Muscle layer of duodenum (tissue), 2 donors: Measurements from ENCODE around the gene SYNDIG1.

Experiments used
- H3K27ac ChIP-seq: one replicate; pipeline ENCODE4 v1.7.0; 2013; ENCODE audit warnings: mild to moderate bottlenecking, low read length
- H3K27me3 ChIP-seq: one replicate; pipeline ENCODE4 v1.7.0; 2013; ENCODE audit warnings: low read depth, mild to moderate bottlenecking, control low read depth, low read length
- H3K36me3 ChIP-seq, 2 donors: one replicate each; pipeline ENCODE4 v1.7.0; 2013; ENCODE audit warnings: low read length in 2 of 2, control low read depth in 1 of 2, mild to moderate bottlenecking in 1 of 2; ENCODE audit not compliant: insufficient read depth in 2 of 2, control insufficient read depth in 1 of 2
- H3K4me1 ChIP-seq, 2 donors: one replicate each; pipeline ENCODE4 v1.7.0; 2013; ENCODE audit warnings: low read length in 2 of 2, mild to moderate bottlenecking in 2 of 2, control low read depth in 1 of 2, moderate library complexity in 1 of 2; ENCODE audit not compliant: insufficient read depth in 2 of 2, control insufficient read depth in 1 of 2
- H3K4me3 ChIP-seq, 2 donors: one replicate each; pipeline ENCODE4 v1.7.0; 2013; ENCODE audit warnings: low read length in 2 of 2, low read depth in 1 of 2, mild to moderate bottlenecking in 1 of 2
- H3K9me3 ChIP-seq, 2 donors: one replicate each; pipeline ENCODE4 v1.7.0; 2013; ENCODE audit warnings: low read length in 2 of 2, control low read depth in 1 of 2, mild to moderate bottlenecking in 1 of 2; ENCODE audit not compliant: control insufficient read depth in 1 of 2
- donor health status: healthy.

SYNDIG1 gene

GRCh38 chr20:24495266-24495665 lies 25.8 kb downstream of the SYNDIG1 start:
- no peak overlapping the region for H3K27ac ChIP-seq
- H3K9me3 ChIP-seq: no peaks in the 10 kb centered on the region
- H3K36me3 ChIP-seq: no peaks in the 10 kb centered on the region
- H3K4me1 ChIP-seq: no peaks in the 10 kb centered on the region
- no peaks in the 10 kb centered on the region for H3K27me3 ChIP-seq
- no peak overlapping the region for H3K4me3 ChIP-seq

- Histone ChIP-seq H3K9me3 (no peaks in the 10 kb centered on the region), H3K4me1 (no peaks in the 10 kb centered on the region), H3K27ac (no peak overlapping the region), H3K36me3 (no peaks in the 10 kb centered on the region), H3K27me3 (no peaks in the 10 kb centered on the region), H3K4me3 (no peak overlapping the region)
Measured at GRCh38 chr20:24497851-24498250, 28.4 kb downstream of the SYNDIG1 start.

GRCh38 chr20:24498641-24499040 lies 29.2 kb downstream of the SYNDIG1 start:
- Histone ChIP-seq H3K36me3 (no peaks in the 10 kb centered on the region), H3K9me3 (no peaks in the 10 kb centered on the region), H3K27me3 (no peaks in the 10 kb centered on the region), H3K27ac (no peak overlapping the region), H3K4me1 (no peaks in the 10 kb centered on the region), H3K4me3 (no peak overlapping the region)

GRCh38 chr20:24499472-24499871 lies 30.0 kb downstream of the SYNDIG1 start:
- Histone ChIP-seq H3K27me3 (no peaks in the 10 kb centered on the region), H3K36me3 (no peaks in the 10 kb centered on the region), H3K4me3 (no peak overlapping the region), H3K27ac (no peak overlapping the region), H3K9me3 (no peaks in the 10 kb centered on the region), H3K4me1 (no peaks in the 10 kb centered on the region)

- H3K4me3 ChIP-seq: no peak overlapping the region
- H3K9me3 ChIP-seq: no peaks in the 10 kb centered on the region
- no peak overlapping the region for H3K27ac ChIP-seq
- no peaks in the 10 kb centered on the region for H3K27me3 ChIP-seq
- H3K4me1 ChIP-seq: no peaks in the 10 kb centered on the region
- H3K36me3 ChIP-seq: no peaks in the 10 kb centered on the region
Measured at GRCh38 chr20:24501764-24502556, 32.5 kb downstream of the SYNDIG1 start.

GRCh38 chr20:24502661-24503060 lies 33.2 kb downstream of the SYNDIG1 start:
- Histone ChIP-seq H3K27ac (no peak overlapping the region), H3K9me3 (no peaks in the 10 kb centered on the region), H3K4me3 (no peak overlapping the region), H3K36me3 (no peaks in the 10 kb centered on the region), H3K27me3 (no peaks in the 10 kb centered on the region), H3K4me1 (no peaks in the 10 kb centered on the region)

- H3K36me3 ChIP-seq: no peaks in the 10 kb centered on the region
- H3K27ac ChIP-seq: no peak overlapping the region
- H3K9me3 ChIP-seq: no peaks in the 10 kb centered on the region
- H3K27me3 ChIP-seq: no peaks in the 10 kb centered on the region
- H3K4me1 ChIP-seq: no peaks in the 10 kb centered on the region
- no peak overlapping the region for H3K4me3 ChIP-seq
Measured at GRCh38 chr20:24503352-24503931, 34.0 kb downstream of the SYNDIG1 start.

GRCh38 chr20:24504331-24505285 lies 35.2 kb downstream of the SYNDIG1 start:
- H3K27me3 ChIP-seq: no peaks in the 10 kb centered on the region
- no peaks in the 10 kb centered on the region for H3K9me3 ChIP-seq
- H3K36me3 ChIP-seq: no peaks in the 10 kb centered on the region
- no peaks in the 10 kb centered on the region for H3K4me1 ChIP-seq
- H3K27ac ChIP-seq: no peak overlapping the region
- H3K4me3 ChIP-seq: no peak overlapping the region

GRCh38 chr20:24506146-24506545 lies 36.7 kb downstream of the SYNDIG1 start:
- no peak overlapping the region for H3K4me3 ChIP-seq
- no peaks in the 10 kb centered on the region for H3K27me3 ChIP-seq
- no peaks in the 10 kb centered on the region for H3K4me1 ChIP-seq
- H3K27ac ChIP-seq: no peak overlapping the region
- H3K36me3 ChIP-seq: no peaks in the 10 kb centered on the region
- H3K9me3 ChIP-seq: no peaks in the 10 kb centered on the region

- H3K4me3 ChIP-seq: no peak overlapping the region
- no peaks in the 10 kb centered on the region for H3K9me3 ChIP-seq
- H3K4me1 ChIP-seq: no peaks in the 10 kb centered on the region
- no peaks in the 10 kb centered on the region for H3K27me3 ChIP-seq
- no peak overlapping the region for H3K27ac ChIP-seq
- no peaks in the 10 kb centered on the region for H3K36me3 ChIP-seq
Measured at GRCh38 chr20:24506696-24507095, 37.3 kb downstream of the SYNDIG1 start.

- Histone ChIP-seq H3K27ac (no peak overlapping the region), H3K4me3 (no peak overlapping the region), H3K36me3 (no peaks in the 10 kb centered on the region), H3K9me3 (no peaks in the 10 kb centered on the region), H3K4me1 (no peaks in the 10 kb centered on the region), H3K27me3 (no peaks in the 10 kb centered on the region)
Measured at GRCh38 chr20:24507182-24507853, 37.9 kb downstream of the SYNDIG1 start.
